Upper lobe of left lung (tissue), 4 donors: ENCODE measurements around the gene ITPK1.

ENCODE experiments used
- EP300 ChIP-seq, 4 donors: sonication (generic); formaldehyde crosslinking; IDR thresholded peaks; one replicate each; pipeline ENCODE4 v1.5.1; 2017; ENCODE audit warnings: antibody characterized with exemption in 4 of 4, control low read depth in 2 of 4
- TF ChIP-seq, protein P1 (sequence below), 6 experiments: fragments of 450-650 bp in 4 of 6; fragments of 200-600 bp in 2 of 6; sonication (generic) in 2 of 6; IDR thresholded peaks; one replicate each; pipeline ENCODE4 v1.5.1; 2016 to 2019; ENCODE audit warnings: antibody characterized with exemption in 6 of 6

DNA sequence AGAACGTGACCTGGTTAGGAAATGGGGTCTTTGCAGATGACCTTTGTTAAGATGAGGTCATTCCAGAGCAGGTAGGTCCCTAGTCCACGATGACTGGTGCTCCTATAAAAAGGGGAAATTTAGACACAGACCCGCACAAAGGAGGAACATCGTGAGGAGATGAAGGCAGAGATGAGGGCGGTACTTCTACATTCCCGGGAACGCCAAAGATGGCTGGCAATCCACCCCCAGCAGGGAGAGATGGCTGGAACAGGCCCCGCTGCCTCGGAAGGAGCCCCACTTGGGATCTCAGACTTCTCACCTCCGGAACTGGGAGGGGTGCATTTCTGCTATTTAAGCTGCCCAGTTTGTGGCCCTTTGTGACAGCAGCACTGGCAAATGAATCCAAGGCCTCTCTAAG lies 85.0 kb downstream of the ITPK1 start:
- TF ChIP-seq EP300 (IDR thresholded peaks at IDR 0.05): no peak
- TF ChIP-seq, protein P1, sequence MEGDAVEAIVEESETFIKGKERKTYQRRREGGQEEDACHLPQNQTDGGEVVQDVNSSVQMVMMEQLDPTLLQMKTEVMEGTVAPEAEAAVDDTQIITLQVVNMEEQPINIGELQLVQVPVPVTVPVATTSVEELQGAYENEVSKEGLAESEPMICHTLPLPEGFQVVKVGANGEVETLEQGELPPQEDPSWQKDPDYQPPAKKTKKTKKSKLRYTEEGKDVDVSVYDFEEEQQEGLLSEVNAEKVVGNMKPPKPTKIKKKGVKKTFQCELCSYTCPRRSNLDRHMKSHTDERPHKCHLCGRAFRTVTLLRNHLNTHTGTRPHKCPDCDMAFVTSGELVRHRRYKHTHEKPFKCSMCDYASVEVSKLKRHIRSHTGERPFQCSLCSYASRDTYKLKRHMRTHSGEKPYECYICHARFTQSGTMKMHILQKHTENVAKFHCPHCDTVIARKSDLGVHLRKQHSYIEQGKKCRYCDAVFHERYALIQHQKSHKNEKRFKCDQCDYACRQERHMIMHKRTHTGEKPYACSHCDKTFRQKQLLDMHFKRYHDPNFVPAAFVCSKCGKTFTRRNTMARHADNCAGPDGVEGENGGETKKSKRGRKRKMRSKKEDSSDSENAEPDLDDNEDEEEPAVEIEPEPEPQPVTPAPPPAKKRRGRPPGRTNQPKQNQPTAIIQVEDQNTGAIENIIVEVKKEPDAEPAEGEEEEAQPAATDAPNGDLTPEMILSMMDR (IDR thresholded peaks at IDR 0.05): no peak
